ENCODE results near the gene TRIM7.

- TF ChIP-seq CTCF (IDR thresholded peaks at IDR 0.05) (no peak), POLR2A (IDR thresholded peaks at IDR 0.05) (no peak), EP300 (IDR thresholded peaks at IDR 0.05) (no peak)
Measured at GRCh38 chr5:181220178-181220515, 15.2 kb upstream of the TRIM7 start.
